Measurements from ENCODE around the gene PHLDA1. TPM values are rescaled to one million over a fixed set of nuclear protein-coding genes. Genes with fewer than 3 reads are reported as not detected.

Gene PHLDA1
- total RNA-seq, 1 experiment from 2014 or later = 46.2 TPM

- Mint-ChIP-seq H3K27ac (ENCODE audit: unreplicated experiment) (peak overlapping the region; percentile 90), H3K4me3 (ENCODE audit: unreplicated experiment) (peak overlapping the region; percentile 86), H3K9me3 (ENCODE audit: unreplicated experiment) (no peaks in the 10 kb centered on the region), H3K36me3 (ENCODE audit: insufficient read depth, unreplicated experiment) (peaks cover 64% of the 10 kb centered on the region), H3K27me3 (ENCODE audit: insufficient read depth, unreplicated experiment) (no peaks in the 10 kb centered on the region), H3K4me1 (ENCODE audit: low read depth, unreplicated experiment) (peaks cover 28% of the 10 kb centered on the region)
- H3K4me3 ChIP-seq (ENCODE audit: low read depth, low read length) = peak overlapping the region; percentile 97
- no peaks in the 10 kb centered on the region for H3K9me3 ChIP-seq
- H3K36me3 ChIP-seq (ENCODE audit: control insufficient read depth, insufficient read depth, low read length) = no peaks in the 10 kb centered on the region
- H3K27me3 ChIP-seq (replicated peaks; ENCODE audit: control insufficient read depth, insufficient read depth, low read length) = no peaks in the 10 kb centered on the region
- intact Hi-C loops (cut with micrococcal nuclease; ENCODE audit: unreplicated experiment) = loop anchor here (5.0 kb wide), 3 partner anchors 155 to 320 kb away; no protein-coding TSS in a partner anchor
- CTCF ChIA-PET = interaction anchor here (0.6 to 2.8 kb wide), 15 partner anchors 42 to 521 kb away, joined by 3 to 18 read pairs (median 3); partner anchors contain the start of gene KRR1
- TF ChIP-seq, protein P1, sequence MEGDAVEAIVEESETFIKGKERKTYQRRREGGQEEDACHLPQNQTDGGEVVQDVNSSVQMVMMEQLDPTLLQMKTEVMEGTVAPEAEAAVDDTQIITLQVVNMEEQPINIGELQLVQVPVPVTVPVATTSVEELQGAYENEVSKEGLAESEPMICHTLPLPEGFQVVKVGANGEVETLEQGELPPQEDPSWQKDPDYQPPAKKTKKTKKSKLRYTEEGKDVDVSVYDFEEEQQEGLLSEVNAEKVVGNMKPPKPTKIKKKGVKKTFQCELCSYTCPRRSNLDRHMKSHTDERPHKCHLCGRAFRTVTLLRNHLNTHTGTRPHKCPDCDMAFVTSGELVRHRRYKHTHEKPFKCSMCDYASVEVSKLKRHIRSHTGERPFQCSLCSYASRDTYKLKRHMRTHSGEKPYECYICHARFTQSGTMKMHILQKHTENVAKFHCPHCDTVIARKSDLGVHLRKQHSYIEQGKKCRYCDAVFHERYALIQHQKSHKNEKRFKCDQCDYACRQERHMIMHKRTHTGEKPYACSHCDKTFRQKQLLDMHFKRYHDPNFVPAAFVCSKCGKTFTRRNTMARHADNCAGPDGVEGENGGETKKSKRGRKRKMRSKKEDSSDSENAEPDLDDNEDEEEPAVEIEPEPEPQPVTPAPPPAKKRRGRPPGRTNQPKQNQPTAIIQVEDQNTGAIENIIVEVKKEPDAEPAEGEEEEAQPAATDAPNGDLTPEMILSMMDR (IDR thresholded peaks at IDR 0.05; ENCODE audit: insufficient read depth in 1 of 2, low read depth in 1 of 2, low read length in 1 of 2, severe bottlenecking in 1 of 2, unreplicated experiment in 1 of 2) = no peak
- BruUV-seq (replicated peaks) = no TSS peak
- H3K4me1 ChIP-seq = peaks cover 13% of the 10 kb centered on the region
- DNase-seq = peak; percentile 45 to 49
- POLR2A ChIA-PET = interaction anchor here (0.6 to 2.3 kb wide), 14 partner anchors 8 to 521 kb away, joined by 3 to 19 read pairs (median 4); partner anchors contain the start of genes BBS10 and KRR1
Observed at GRCh38 chr12:76032043-76032981, 736 bp upstream of the PHLDA1 start.

DNA sequence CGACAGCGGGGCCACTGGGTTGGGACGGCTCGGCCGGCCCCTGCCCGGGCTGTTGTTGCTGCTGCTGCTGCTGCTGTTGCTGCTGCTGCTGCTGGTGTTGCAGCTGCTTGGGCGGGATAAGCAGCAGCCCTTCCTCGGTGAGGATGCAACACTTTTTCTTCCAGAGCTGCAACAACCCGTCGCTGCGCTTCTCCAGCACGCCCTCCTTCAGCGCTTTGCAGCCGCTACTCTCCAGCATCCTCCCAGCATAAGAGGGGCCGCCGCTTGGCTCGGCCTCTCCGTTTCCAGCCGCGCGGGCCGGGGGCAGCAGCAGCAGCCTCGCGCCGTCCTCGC is 529 bp downstream of the PHLDA1 start:
- H3K4me3 Mint-ChIP-seq (ENCODE audit: unreplicated experiment) = peak overlapping the region; percentile 86
- H3K27ac Mint-ChIP-seq (ENCODE audit: unreplicated experiment) = peak overlapping the region; percentile 90
- no peaks in the 10 kb centered on the region for H3K9me3 ChIP-seq
- DNase-seq = peak in 1 of 2 experiments; percentile 47
- H3K27me3 Mint-ChIP-seq (ENCODE audit: insufficient read depth, unreplicated experiment) = no peaks in the 10 kb centered on the region
- H3K4me1 ChIP-seq = peaks cover 21% of the 10 kb centered on the region
- POLR2A ChIA-PET = interaction anchor here (0.5 to 2.3 kb wide), 9 partner anchors 10 to 520 kb away, joined by 3 to 18 read pairs (median 5); partner anchors contain the start of gene KRR1
- BruUV-seq (replicated peaks) = no TSS peak
- CTCF ChIA-PET = interaction anchor here (0.8 to 2.8 kb wide), 9 partner anchors 41 to 520 kb away, joined by 3 to 18 read pairs (median 4); partner anchors contain the start of gene KRR1
- H3K4me1 Mint-ChIP-seq (ENCODE audit: low read depth, unreplicated experiment) = peaks cover 25% of the 10 kb centered on the region
- TF ChIP-seq, protein P1 (IDR thresholded peaks at IDR 0.05; ENCODE audit: insufficient read depth in 1 of 2, low read depth in 1 of 2, low read length in 1 of 2, severe bottlenecking in 1 of 2, unreplicated experiment in 1 of 2) = no peak
- intact Hi-C loops (cut with micrococcal nuclease; ENCODE audit: unreplicated experiment) = loop anchor here (1.0 to 5.0 kb wide), 12 partner anchors 41 to 471 kb away; no protein-coding TSS in a partner anchor
- H3K27me3 ChIP-seq (replicated peaks; ENCODE audit: control insufficient read depth, insufficient read depth, low read length) = no peaks in the 10 kb centered on the region
- H3K4me3 ChIP-seq (ENCODE audit: low read depth, low read length) = peak overlapping the region; percentile 97
- H3K36me3 ChIP-seq (ENCODE audit: control insufficient read depth, insufficient read depth, low read length) = no peaks in the 10 kb centered on the region
- peaks cover 75% of the 10 kb centered on the region for H3K36me3 Mint-ChIP-seq (ENCODE audit: insufficient read depth, unreplicated experiment)
- H3K9me3 Mint-ChIP-seq (ENCODE audit: unreplicated experiment) = no peaks in the 10 kb centered on the region
